NCI-H345 treated with DMSO at 0.1 percent for 48 hours (cell line): ENCODE results near the gene USP8.
"Not testable (repeated sequence)": the region's sequence is repeated elsewhere in the genome, so short reads cannot be mapped to it uniquely, and the experiment has no call there.

Experiments
- DNase-seq: peaks from one replicate; lab custom pipeline; 2025; ENCODE audit not compliant: unreplicated experiment; lab: John Stamatoyannopoulos, UW

USP8 gene

GRCh38 chr15:50438251-50438650, 14.0 kb downstream of the USP8 start:
- DNase-seq = no peak

- no peak for DNase-seq
Measured at GRCh38 chr15:50440932-50441331, 16.7 kb downstream of the USP8 start.

- no peak for DNase-seq
Measured at GRCh38 chr15:50452927-50453326, 28.7 kb downstream of the USP8 start.

GRCh38 chr15:50458348-50459112, 34.3 kb downstream of the USP8 start:
- DNase-seq = no peak

- DNase-seq = no peak
Measured at GRCh38 chr15:50463423-50464358, 39.5 kb downstream of the USP8 start.

- no peak for DNase-seq
Measured at GRCh38 chr15:50471072-50471471, 46.9 kb downstream of the USP8 start.

- no peak for DNase-seq
Measured at GRCh38 chr15:50476143-50476542, 51.9 kb downstream of the USP8 start.

GRCh38 chr15:50484781-50485180, 60.6 kb downstream of the USP8 start:
- no peak for DNase-seq

GRCh38 chr15:50485389-50485788, 61.2 kb downstream of the USP8 start:
- no peak for DNase-seq

GRCh38 chr15:50487287-50487686, 63.1 kb downstream of the USP8 start:
- DNase-seq = no peak

- no peak for DNase-seq
Measured at GRCh38 chr15:50493625-50494024, 69.4 kb downstream of the USP8 start.

- not testable (repeated sequence) for DNase-seq
Measured at GRCh38 chr15:50494547-50494946, 70.3 kb downstream of the USP8 start.

GRCh38 chr15:50496692-50497091, 72.5 kb downstream of the USP8 start:
- no peak for DNase-seq

GRCh38 chr15:50500352-50500751, 76.1 kb downstream of the USP8 start:
- DNase-seq = no peak

GRCh38 chr15:50501815-50502214, 77.6 kb downstream of the USP8 start:
- DNase-seq = no peak

- no peak for DNase-seq
Measured at GRCh38 chr15:50503144-50503543, 78.9 kb downstream of the USP8 start.

- DNase-seq = not testable (repeated sequence)
Measured at GRCh38 chr15:50505656-50506055, 81.5 kb downstream of the USP8 start.

GRCh38 chr15:50506121-50506520, 81.9 kb downstream of the USP8 start:
- no peak for DNase-seq

- no peak for DNase-seq
Measured at GRCh38 chr15:50513001-50513400, 88.8 kb downstream of the USP8 start.

GRCh38 chr15:50519740-50520425, 95.7 kb downstream of the USP8 start:
- no peak for DNase-seq

GRCh38 chr15:50523851-50524251, 99.6 kb downstream of the USP8 start:
- DNase-seq = no peak
